BJ (cell line): ENCODE data around the gene SLC30A4. TPM values are rescaled to one million over a fixed set of nuclear protein-coding genes. Genes with fewer than 3 reads are reported as not detected.

Experiments
- CTCF ChIA-PET: fragments of 350-600 bp; formaldehyde crosslinking; extraction: SDS; loops from one replicate; lab custom pipeline; 2021; ENCODE audit warnings: antibody characterized with exemption, inconsistent platforms; lab: Yijun Ruan, JAX
- POLR2A ChIA-PET: fragments of 300-600 bp; sonication (Branson Sonifier 250); formaldehyde crosslinking; extraction: SDS; loops from one replicate; lab custom pipeline; 2021; ENCODE audit warnings: antibody characterized with exemption; lab: Charles Lee
- DNase-seq: peaks from one replicate; pipeline ENCODE4 v3.0.0-alpha.2; 2011; ENCODE audit warnings: low read depth
- H3K27me3 ChIP-seq: 2 replicates; pipeline ENCODE4 v1.6.0; 2011; ENCODE audit warnings: low read length; ENCODE audit not compliant: control insufficient read depth, insufficient read depth
- H3K36me3 ChIP-seq: 2 replicates; pipeline ENCODE4 v1.5.1; 2011; ENCODE audit warnings: low read length; ENCODE audit not compliant: control insufficient read depth, insufficient read depth
- H3K4me3 ChIP-seq: 2 replicates; pipeline ENCODE4 v1.5.1; 2011; ENCODE audit warnings: low read depth, mild to moderate bottlenecking, control low read depth, low read length
- CTCF ChIP-seq: IDR thresholded peaks from 2 replicates; pipeline ENCODE4 v1.5.1; 2011; ENCODE audit warnings: low read depth, mild to moderate bottlenecking, control low read depth, inconsistent platforms, low read length, moderate library complexity; ENCODE audit not compliant: insufficient read depth
- polyA plus RNA-seq: library from polyadenylated mRNA; depleted of rRNA; stranded (reverse); fragments of >200 nt; gene quantifications from 2 replicates; pipeline ENCODE4 v1.2.3, GENCODE V29; 2011

The SLC30A4 gene
- polyA plus RNA-seq, 1 experiment, result 5.2 TPM

- Histone ChIP-seq H3K4me3 (no peak overlapping the region), H3K27me3 (peaks cover 8% of the 10 kb centered on the region), H3K36me3 (no peaks in the 10 kb centered on the region)
- CTCF ChIA-PET, result interaction anchor here (1.0 to 2.7 kb wide), 4 partner anchors 10 to 142 kb away, joined by 3 to 8 read pairs (median 4); no protein-coding TSS in a partner anchor
- no peak for DNase-seq
- no peak for TF ChIP-seq CTCF
- POLR2A ChIA-PET, result no interaction called here
Measured at GRCh38 chr15:45469027-45469426, 53.5 kb downstream of the SLC30A4 start.

- no peak overlapping the region for H3K4me3 ChIP-seq
- H3K36me3 ChIP-seq, result no peaks in the 10 kb centered on the region
- ChIA-PET CTCF (interaction anchor here (0.6 to 2.7 kb wide), 5 partner anchors 9 to 147 kb away, joined by 3 to 8 read pairs (median 3); no protein-coding TSS in a partner anchor), POLR2A (no interaction called here)
- DNase-seq, result no peak
- no peak for TF ChIP-seq CTCF
- H3K27me3 ChIP-seq, result peaks cover 8% of the 10 kb centered on the region
Measured at GRCh38 chr15:45468294-45468693, 54.3 kb downstream of the SLC30A4 start.

- no peaks in the 10 kb centered on the region for H3K27me3 ChIP-seq
- CTCF ChIA-PET, result interaction anchor here (0.7 to 5.1 kb wide), 27 partner anchors 10 to 296 kb away, joined by 3 to 161 read pairs (median 6); partner anchors contain the start of gene BLOC1S6
- TF ChIP-seq CTCF, result peak; percentile 85
- H3K4me3 ChIP-seq, result peak overlapping the region; percentile 34
- POLR2A ChIA-PET, result no interaction called here
- DNase-seq, result no peak
- H3K36me3 ChIP-seq, result no peaks in the 10 kb centered on the region
Measured at GRCh38 chr15:45458746-45459403, 63.7 kb downstream of the SLC30A4 start.

- CTCF ChIA-PET, result interaction anchor here (0.5 to 5.1 kb wide), 46 partner anchors 11 to 497 kb away, joined by 3 to 161 read pairs (median 4); partner anchors contain the start of genes BLOC1S6 and GATM
- DNase-seq, result no peak
- POLR2A ChIA-PET, result no interaction called here
- peak; percentile 66 for TF ChIP-seq CTCF
- Histone ChIP-seq H3K4me3 (peak overlapping the region; percentile 34), H3K27me3 (no peaks in the 10 kb centered on the region), H3K36me3 (no peaks in the 10 kb centered on the region)
Measured at GRCh38 chr15:45457641-45458539, 64.7 kb downstream of the SLC30A4 start.

- TF ChIP-seq CTCF, result no peak
- no peak for DNase-seq
- ChIA-PET CTCF (interaction anchor here (0.7 to 5.1 kb wide), 36 partner anchors 12 to 295 kb away, joined by 3 to 161 read pairs (median 5); partner anchors contain the start of genes BLOC1S6 and GATM), POLR2A (no interaction called here)
- Histone ChIP-seq H3K4me3 (no peak overlapping the region), H3K27me3 (no peaks in the 10 kb centered on the region), H3K36me3 (no peaks in the 10 kb centered on the region)
Measured at GRCh38 chr15:45457220-45457619, 65.3 kb downstream of the SLC30A4 start.
